ENCODE data around the gene KCNJ6.

KCNJ6 gene

GRCh38 chr21:37790905-37791304 lies 125.4 kb downstream of the KCNJ6 start:
- Histone ChIP-seq H3K27ac (ENCODE audit: low read length, poor library complexity, severe bottlenecking) (no peak overlapping the region), H3K79me1 (replicated peaks; ENCODE audit: low read length, poor library complexity, severe bottlenecking) (no peaks in the 10 kb centered on the region), H3K4ac (ENCODE audit: low read depth in 1 of 2, low read length in 2 of 2) (no peak overlapping the region), H3K4me1 (ENCODE audit: control insufficient read depth, insufficient read depth, low read depth, low read length) (no peaks in the 10 kb centered on the region), H3K27me3 (ENCODE audit: control insufficient read depth in 1 of 2, insufficient read depth in 1 of 2, low read length in 2 of 2) (peaks cover 0 to 10% of the 10 kb centered on the region in 2 experiments), H4K8ac (ENCODE audit: low read length) (no peak overlapping the region), H3K18ac (ENCODE audit: low read depth in 1 of 2, low read length in 2 of 2) (no peak overlapping the region), H3K14ac (ENCODE audit: low read length in 2 of 2) (no peak overlapping the region), H4K91ac (ENCODE audit: low read length) (no peak overlapping the region), H2AFZ (ENCODE audit: low read depth, low read length) (no peak overlapping the region), H2AK5ac (ENCODE audit: low read length, severe bottlenecking) (no peak overlapping the region), H3K4me3 (ENCODE audit: insufficient read depth in 1 of 2, low read depth in 1 of 2, low read length in 2 of 2) (no peak overlapping the region), H3K4me2 (ENCODE audit: low read length, poor library complexity, severe bottlenecking) (no peak overlapping the region), H2BK15ac (ENCODE audit: low read depth, poor library complexity, severe bottlenecking) (no peak overlapping the region), H3K9me3 (ENCODE audit: control insufficient read depth, low read length) (peaks cover 15% of the 10 kb centered on the region), H2BK120ac (ENCODE audit: low read depth, low read length) (no peak overlapping the region), H3K9ac (ENCODE audit: low read length) (no peak overlapping the region), H3K36me3 (ENCODE audit: control insufficient read depth in 1 of 2, insufficient read depth in 2 of 2, low read depth in 1 of 2, low read length in 2 of 2) (no peaks in the 10 kb centered on the region), H2BK12ac (ENCODE audit: low read length in 2 of 2) (peak overlapping the region in 1 of 2 experiments; percentile 65), H2BK5ac (ENCODE audit: low read depth, low read length, poor library complexity, severe bottlenecking) (no peak overlapping the region), H3K23ac (ENCODE audit: low read length in 2 of 2) (no peak overlapping the region)
- WGBS: 93% methylated on average over 5 of the region's 5 CpGs
- DNase-seq: no peak

- H3K18ac ChIP-seq (ENCODE audit: low read depth in 1 of 2, low read length in 2 of 2): no peak overlapping the region
- no peak overlapping the region for H2BK15ac ChIP-seq (ENCODE audit: low read depth, poor library complexity, severe bottlenecking)
- H3K79me1 ChIP-seq (replicated peaks; ENCODE audit: low read length, poor library complexity, severe bottlenecking): no peaks in the 10 kb centered on the region
- H2BK12ac ChIP-seq (ENCODE audit: low read length in 2 of 2): peak overlapping the region in 1 of 2 experiments; percentile 59
- no peak overlapping the region for H4K8ac ChIP-seq (ENCODE audit: low read length)
- H3K14ac ChIP-seq (ENCODE audit: low read length in 2 of 2): no peak overlapping the region
- H2AFZ ChIP-seq (ENCODE audit: low read depth, low read length): no peak overlapping the region
- H3K23ac ChIP-seq (ENCODE audit: low read length in 2 of 2): no peak overlapping the region
- peak overlapping the region; percentile 40 for H2AK5ac ChIP-seq (ENCODE audit: low read length, severe bottlenecking)
- no peak overlapping the region for H3K27ac ChIP-seq (ENCODE audit: low read length, poor library complexity, severe bottlenecking)
- H3K9me3 ChIP-seq (ENCODE audit: control insufficient read depth, low read length): peaks cover 15% of the 10 kb centered on the region
- no peak overlapping the region for H2BK120ac ChIP-seq (ENCODE audit: low read depth, low read length)
- no peaks in the 10 kb centered on the region for H3K36me3 ChIP-seq (ENCODE audit: control insufficient read depth in 1 of 2, insufficient read depth in 2 of 2, low read depth in 1 of 2, low read length in 2 of 2)
- no peaks in the 10 kb centered on the region for H3K4me1 ChIP-seq (ENCODE audit: control insufficient read depth, insufficient read depth, low read depth, low read length)
- no peak for DNase-seq
- H3K27me3 ChIP-seq (ENCODE audit: control insufficient read depth in 1 of 2, insufficient read depth in 1 of 2, low read length in 2 of 2): peaks cover 0 to 7% of the 10 kb centered on the region in 2 experiments
- H3K9ac ChIP-seq (ENCODE audit: low read length): no peak overlapping the region
- WGBS: 75% methylated on average over 4 of the region's 4 CpGs
- H3K4ac ChIP-seq (ENCODE audit: low read depth in 1 of 2, low read length in 2 of 2): peak overlapping the region in 1 of 2 experiments; percentile 24
- no peak overlapping the region for H4K91ac ChIP-seq (ENCODE audit: low read length)
- no peak overlapping the region for H3K4me3 ChIP-seq (ENCODE audit: insufficient read depth in 1 of 2, low read depth in 1 of 2, low read length in 2 of 2)
- no peak overlapping the region for H2BK5ac ChIP-seq (ENCODE audit: low read depth, low read length, poor library complexity, severe bottlenecking)
- no peak overlapping the region for H3K4me2 ChIP-seq (ENCODE audit: low read length, poor library complexity, severe bottlenecking)
Observed at GRCh38 chr21:37788503-37788902, 127.8 kb downstream of the KCNJ6 start.

- H3K18ac ChIP-seq (ENCODE audit: low read depth in 1 of 2, low read length in 2 of 2): no peak overlapping the region
- H3K4me2 ChIP-seq (ENCODE audit: low read length, poor library complexity, severe bottlenecking): no peak overlapping the region
- peak overlapping the region; percentile 79 for H3K27ac ChIP-seq (ENCODE audit: low read length, poor library complexity, severe bottlenecking)
- no peaks in the 10 kb centered on the region for H3K79me1 ChIP-seq (replicated peaks; ENCODE audit: low read length, poor library complexity, severe bottlenecking)
- no peaks in the 10 kb centered on the region for H3K36me3 ChIP-seq (ENCODE audit: control insufficient read depth in 1 of 2, insufficient read depth in 2 of 2, low read depth in 1 of 2, low read length in 2 of 2)
- H3K4me1 ChIP-seq (ENCODE audit: control insufficient read depth, insufficient read depth, low read depth, low read length): no peaks in the 10 kb centered on the region
- no peak overlapping the region for H2AK5ac ChIP-seq (ENCODE audit: low read length, severe bottlenecking)
- peaks cover 15% of the 10 kb centered on the region for H3K9me3 ChIP-seq (ENCODE audit: control insufficient read depth, low read length)
- no peak overlapping the region for H2AFZ ChIP-seq (ENCODE audit: low read depth, low read length)
- peaks cover 0 to 3% of the 10 kb centered on the region in 2 experiments for H3K27me3 ChIP-seq (ENCODE audit: control insufficient read depth in 1 of 2, insufficient read depth in 1 of 2, low read length in 2 of 2)
- DNase-seq: peak; percentile 87
- H2BK15ac ChIP-seq (ENCODE audit: low read depth, poor library complexity, severe bottlenecking): no peak overlapping the region
- no peak overlapping the region for H3K23ac ChIP-seq (ENCODE audit: low read length in 2 of 2)
- H4K8ac ChIP-seq (ENCODE audit: low read length): no peak overlapping the region
- no CpG with 5 or more reads among the region's 1 CpG for WGBS
- H2BK120ac ChIP-seq (ENCODE audit: low read depth, low read length): no peak overlapping the region
- no peak overlapping the region for H3K4ac ChIP-seq (ENCODE audit: low read depth in 1 of 2, low read length in 2 of 2)
- H3K14ac ChIP-seq (ENCODE audit: low read length in 2 of 2): no peak overlapping the region
- no peak overlapping the region for H2BK12ac ChIP-seq (ENCODE audit: low read length in 2 of 2)
- H4K91ac ChIP-seq (ENCODE audit: low read length): no peak overlapping the region
- H3K4me3 ChIP-seq (ENCODE audit: insufficient read depth in 1 of 2, low read depth in 1 of 2, low read length in 2 of 2): no peak overlapping the region
- no peak overlapping the region for H2BK5ac ChIP-seq (ENCODE audit: low read depth, low read length, poor library complexity, severe bottlenecking)
- no peak overlapping the region for H3K9ac ChIP-seq (ENCODE audit: low read length)
Observed at GRCh38 chr21:37787456-37787855, 128.8 kb downstream of the KCNJ6 start.

GRCh38 chr21:37784591-37785318 lies 131.5 kb downstream of the KCNJ6 start:
- Histone ChIP-seq H2BK5ac (ENCODE audit: low read depth, low read length, poor library complexity, severe bottlenecking) (no peak overlapping the region), H2BK12ac (ENCODE audit: low read length in 2 of 2) (peak overlapping the region in 1 of 2 experiments; percentile 60), H3K18ac (ENCODE audit: low read depth in 1 of 2, low read length in 2 of 2) (peak overlapping the region in 1 of 2 experiments; percentile 56), H3K4me1 (ENCODE audit: control insufficient read depth, insufficient read depth, low read depth, low read length) (no peaks in the 10 kb centered on the region), H2BK120ac (ENCODE audit: low read depth, low read length) (no peak overlapping the region), H3K27me3 (ENCODE audit: control insufficient read depth in 1 of 2, insufficient read depth in 1 of 2, low read length in 2 of 2) (no peaks in the 10 kb centered on the region), H3K14ac (ENCODE audit: low read length in 2 of 2) (no peak overlapping the region), H2BK15ac (ENCODE audit: low read depth, poor library complexity, severe bottlenecking) (no peak overlapping the region), H3K79me1 (replicated peaks; ENCODE audit: low read length, poor library complexity, severe bottlenecking) (no peaks in the 10 kb centered on the region), H3K36me3 (ENCODE audit: control insufficient read depth in 1 of 2, insufficient read depth in 2 of 2, low read depth in 1 of 2, low read length in 2 of 2) (no peaks in the 10 kb centered on the region), H2AK5ac (ENCODE audit: low read length, severe bottlenecking) (no peak overlapping the region), H3K9me3 (ENCODE audit: control insufficient read depth, low read length) (peaks cover 27% of the 10 kb centered on the region), H3K23ac (ENCODE audit: low read length in 2 of 2) (no peak overlapping the region), H4K91ac (ENCODE audit: low read length) (no peak overlapping the region), H3K9ac (ENCODE audit: low read length) (no peak overlapping the region), H3K4ac (ENCODE audit: low read depth in 1 of 2, low read length in 2 of 2) (no peak overlapping the region), H4K8ac (ENCODE audit: low read length) (no peak overlapping the region), H3K27ac (ENCODE audit: low read length, poor library complexity, severe bottlenecking) (no peak overlapping the region), H3K4me3 (ENCODE audit: insufficient read depth in 1 of 2, low read depth in 1 of 2, low read length in 2 of 2) (no peak overlapping the region), H2AFZ (ENCODE audit: low read depth, low read length) (no peak overlapping the region), H3K4me2 (ENCODE audit: low read length, poor library complexity, severe bottlenecking) (no peak overlapping the region)
- WGBS: 77% methylated on average over 7 of the region's 7 CpGs
- no peak for DNase-seq

Measured in mesenchymal stem cell (in vitro differentiated cells and primary cell).